HG03159 (cell line): Measurements from ENCODE around the gene RGS7.
A peak's percentile ranks its signal among the peaks of the same experiment; 100 is the strongest.
"Not testable (repeated sequence)": the region's sequence is repeated elsewhere in the genome, so short reads cannot be mapped to it uniquely, and the experiment has no call there.

Experiments used
- ATAC-seq: cut with Tn5 transposase; IDR thresholded peaks from one replicate; pipeline ENCODE4 v1.9.1; 2021; ENCODE audit warnings: mild to moderate bottlenecking, moderate library complexity; ENCODE audit not compliant: unreplicated experiment

The RGS7 gene

DNA sequence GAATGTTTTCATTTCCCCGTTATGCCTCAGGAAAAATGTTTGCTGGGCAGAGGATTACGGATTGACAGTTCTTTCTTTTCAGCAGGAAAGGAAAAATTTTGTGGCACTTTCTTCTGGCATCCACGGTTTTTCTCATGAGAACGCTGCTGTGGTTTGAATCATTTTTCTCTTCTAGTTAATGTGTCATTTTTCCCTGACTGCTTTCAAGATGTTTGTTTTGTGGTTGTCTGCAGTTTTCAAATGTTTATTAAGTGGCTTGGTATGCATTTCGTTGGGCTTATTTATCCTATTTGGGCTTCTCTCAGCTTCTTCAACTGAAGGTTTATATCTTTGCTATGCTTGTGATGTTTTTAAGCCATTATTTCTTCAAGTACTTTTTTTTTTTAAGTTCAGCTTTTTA lies 359.0 kb downstream of the RGS7 start:
- ATAC-seq = no peak

DNA sequence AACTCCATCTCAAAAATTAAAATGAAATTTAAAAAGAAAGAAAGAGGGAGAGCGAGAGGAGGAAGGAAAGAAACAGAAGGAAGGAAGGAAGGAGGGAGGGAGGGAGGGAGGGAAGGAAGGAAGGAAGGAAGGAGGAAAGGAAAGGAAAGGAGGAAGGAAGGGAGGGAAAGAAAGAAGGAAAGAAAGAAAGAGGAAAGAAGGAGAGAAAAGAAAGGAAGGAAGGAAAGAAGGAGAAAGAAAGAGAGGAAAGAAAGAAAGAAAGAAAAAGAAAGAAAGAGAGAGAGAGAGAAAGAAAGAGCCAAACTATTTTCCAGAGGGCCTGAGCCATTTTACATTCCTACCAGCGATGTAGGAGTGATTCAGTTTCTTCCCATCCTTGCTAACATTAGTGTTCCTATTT lies 364.0 kb downstream of the RGS7 start:
- no peak for ATAC-seq

- no peak for ATAC-seq
Measured at GRCh38 chr1:240991230-240991629, 365.8 kb downstream of the RGS7 start.

DNA sequence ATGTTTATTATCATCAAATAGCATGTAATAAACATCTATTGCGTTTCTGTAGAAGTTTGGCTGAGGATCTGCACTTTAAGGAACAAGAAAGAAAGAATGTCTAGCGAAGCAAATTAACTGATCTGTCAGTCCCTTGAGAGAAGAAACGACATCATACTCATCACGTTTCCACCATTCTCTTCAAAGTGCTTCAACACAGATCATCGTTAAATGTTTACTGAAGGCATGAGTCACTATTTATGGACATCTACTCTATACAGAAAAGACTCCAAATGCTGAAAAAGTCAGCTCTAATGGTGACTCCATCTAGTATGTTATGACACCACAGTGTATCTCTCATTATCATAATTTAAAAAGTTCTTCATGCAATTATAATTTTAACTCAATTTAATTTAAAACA lies 369.1 kb downstream of the RGS7 start:
- ATAC-seq = no peak

DNA sequence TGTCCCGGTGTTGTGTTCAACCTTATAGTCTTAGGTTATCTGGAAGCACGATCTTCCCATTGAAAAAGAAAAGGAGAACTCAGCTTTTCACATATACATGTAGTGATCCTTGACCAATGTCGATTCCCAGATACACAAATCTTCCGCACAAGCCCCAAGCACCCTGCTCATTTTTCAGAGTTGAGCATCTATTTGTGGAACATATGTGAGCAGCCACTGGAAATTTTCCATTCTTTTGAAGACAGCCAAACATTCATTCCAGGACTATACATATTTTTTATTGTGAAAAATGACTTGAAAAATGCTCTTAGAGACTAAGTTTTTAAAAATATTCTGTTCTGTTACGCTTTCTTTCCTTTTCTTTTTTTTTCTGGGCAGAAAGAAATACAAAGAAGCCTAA lies 371.9 kb downstream of the RGS7 start:
- no peak for ATAC-seq

- ATAC-seq = no peak
Measured at GRCh38 chr1:240980342-240980741, 376.7 kb downstream of the RGS7 start.

DNA sequence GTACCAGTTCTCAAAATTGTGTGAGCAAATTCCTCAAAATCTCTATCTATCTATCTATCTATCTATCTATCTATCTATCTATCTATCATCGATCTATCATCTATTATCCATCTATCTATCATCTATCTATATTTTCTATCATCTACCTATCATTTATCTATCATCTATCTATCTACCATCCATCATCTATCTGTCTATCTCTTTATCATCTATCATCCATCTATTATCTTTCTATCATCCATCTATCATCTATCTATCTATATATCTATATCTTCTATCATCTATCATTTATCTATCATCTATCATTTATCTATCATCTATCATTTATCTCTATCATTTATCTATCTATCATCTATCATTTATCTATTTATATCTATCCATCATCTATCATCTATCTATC lies 380.3 kb downstream of the RGS7 start:
- ATAC-seq = no peak

DNA sequence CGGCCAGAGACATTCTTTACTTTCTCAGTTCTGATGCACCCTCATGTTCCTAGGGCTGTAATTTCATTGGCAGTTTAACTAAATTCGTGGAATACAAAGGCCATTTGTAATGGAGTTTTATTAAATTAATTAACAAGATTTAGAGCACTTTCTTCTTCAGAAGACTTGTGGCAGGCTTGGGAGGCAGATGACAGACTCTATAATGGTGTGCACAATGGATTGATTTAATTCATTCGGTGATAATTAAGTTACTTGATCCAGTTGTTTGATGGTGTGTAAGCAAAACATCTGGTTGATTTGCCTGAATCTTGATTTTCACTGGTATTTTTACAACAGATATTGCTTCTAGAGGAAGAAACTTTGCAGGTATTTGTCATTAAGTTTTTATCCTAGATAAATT lies 383.1 kb downstream of the RGS7 start:
- no peak for ATAC-seq

DNA sequence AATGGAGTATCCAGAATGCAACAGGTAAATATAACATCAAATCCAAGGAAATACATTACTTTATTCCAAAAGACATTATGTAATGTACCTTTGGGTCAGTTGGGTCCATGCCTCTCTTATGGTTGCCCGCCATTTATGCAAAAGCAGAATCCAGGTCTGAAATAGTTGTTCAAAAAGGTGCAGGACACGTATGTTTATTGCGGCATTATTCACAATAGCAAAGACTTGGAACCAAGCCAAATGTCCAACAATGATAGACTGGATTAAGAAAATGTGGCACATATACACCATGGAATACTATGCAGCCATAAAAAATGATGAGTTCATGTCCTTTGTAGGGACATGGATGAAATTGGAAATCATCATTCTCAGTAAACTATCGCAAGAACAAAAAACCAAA lies 384.9 kb downstream of the RGS7 start:
- ATAC-seq = not testable (repeated sequence)

GRCh38 chr1:240970253-240970652 lies 386.8 kb downstream of the RGS7 start:
- ATAC-seq = no peak

DNA sequence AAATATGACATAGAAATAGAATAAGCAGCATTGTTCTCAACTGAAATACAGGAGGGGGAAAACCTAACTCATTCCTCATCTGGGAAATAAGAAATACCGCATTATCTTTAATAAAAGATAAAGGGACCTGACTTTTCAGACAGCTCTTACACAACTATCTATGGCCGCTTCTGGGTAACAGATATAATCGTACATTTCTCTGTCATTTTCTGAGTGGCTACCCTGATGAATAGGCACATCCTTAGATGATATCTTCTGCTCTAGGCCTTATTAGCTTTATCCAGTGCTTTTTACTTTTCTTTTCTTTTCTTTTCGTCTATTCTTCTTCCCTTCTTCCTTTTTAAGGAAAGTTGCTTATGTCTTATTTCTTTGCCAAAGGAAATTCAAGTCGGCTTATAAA lies 388.1 kb downstream of the RGS7 start:
- ATAC-seq = no peak

DNA sequence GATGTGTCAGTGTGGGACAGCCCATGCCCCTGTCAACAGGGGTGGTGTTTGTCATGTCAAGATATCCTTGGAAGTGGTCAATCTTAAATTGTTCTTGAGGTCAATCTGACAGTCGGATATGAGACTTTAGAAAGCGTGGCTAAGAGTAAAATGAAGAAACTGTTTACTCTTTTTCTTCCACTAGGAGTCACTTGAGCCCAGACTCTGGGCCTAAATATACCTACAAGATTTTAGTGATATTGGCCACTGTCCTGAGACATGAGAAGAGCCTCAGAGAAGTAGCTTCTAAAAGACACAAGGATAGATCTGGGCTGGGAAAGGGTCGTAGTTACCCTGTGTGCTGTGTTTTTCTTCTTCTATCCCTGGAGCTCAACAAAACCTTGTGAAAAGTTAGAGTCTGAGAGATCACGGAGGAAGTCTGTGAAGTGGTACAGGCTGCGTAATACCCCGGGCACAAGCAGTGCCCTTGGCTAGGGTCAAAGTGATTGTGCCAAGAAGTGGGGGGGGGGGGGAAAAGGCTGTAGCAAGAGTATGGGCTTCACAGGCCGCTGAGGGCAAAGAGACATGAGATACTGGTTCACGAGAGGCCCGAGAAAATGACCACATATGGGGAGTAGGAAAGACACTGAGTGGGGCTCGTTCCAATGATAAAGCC lies 389.8 kb downstream of the RGS7 start:
- ATAC-seq = peak; percentile 42

GRCh38 chr1:240965581-240966091 lies 391.4 kb downstream of the RGS7 start:
- ATAC-seq = no peak

DNA sequence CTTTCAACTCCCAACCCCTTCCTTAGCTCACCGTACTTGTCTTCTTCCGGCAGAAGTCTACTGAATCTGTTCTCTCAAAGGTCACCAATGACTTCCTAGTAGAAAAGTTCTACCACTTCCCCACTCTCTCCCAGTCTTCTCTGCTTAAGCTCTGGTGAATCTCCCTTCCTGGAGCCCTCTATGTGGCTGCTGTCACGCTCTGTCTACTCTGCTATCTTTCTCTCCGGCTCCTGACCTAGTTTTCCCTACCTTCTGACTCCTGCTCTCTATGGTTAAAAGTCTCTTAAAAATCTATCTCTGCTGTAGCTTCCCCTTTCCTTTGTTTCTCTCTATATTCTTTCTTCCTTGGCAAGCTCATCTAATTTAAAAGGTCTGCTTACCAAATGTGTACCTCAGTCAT lies 394.9 kb downstream of the RGS7 start:
- ATAC-seq = no peak

DNA sequence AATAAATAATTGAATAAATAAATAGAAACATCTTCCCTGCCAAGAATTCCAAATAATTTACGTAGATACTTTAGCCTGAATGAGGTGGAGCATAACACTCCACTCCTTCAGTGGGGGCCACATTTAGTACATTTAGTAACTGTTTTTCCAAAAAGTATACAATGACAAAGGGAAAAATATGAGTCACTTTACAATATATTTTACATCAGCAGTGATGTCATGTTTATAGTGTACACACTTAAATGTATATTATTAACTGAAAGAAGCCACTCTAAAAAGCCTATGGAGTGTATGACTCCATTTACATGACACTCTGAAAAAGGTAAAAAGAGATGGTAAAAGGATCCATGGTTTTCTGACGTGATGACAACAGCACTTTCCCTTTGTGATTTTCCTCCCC lies 400.6 kb downstream of the RGS7 start:
- no peak for ATAC-seq

- no peak for ATAC-seq
Measured at GRCh38 chr1:240956020-240956419, 401.0 kb downstream of the RGS7 start.

- no peak for ATAC-seq
Measured at GRCh38 chr1:240947438-240948224, 409.4 kb downstream of the RGS7 start.

DNA sequence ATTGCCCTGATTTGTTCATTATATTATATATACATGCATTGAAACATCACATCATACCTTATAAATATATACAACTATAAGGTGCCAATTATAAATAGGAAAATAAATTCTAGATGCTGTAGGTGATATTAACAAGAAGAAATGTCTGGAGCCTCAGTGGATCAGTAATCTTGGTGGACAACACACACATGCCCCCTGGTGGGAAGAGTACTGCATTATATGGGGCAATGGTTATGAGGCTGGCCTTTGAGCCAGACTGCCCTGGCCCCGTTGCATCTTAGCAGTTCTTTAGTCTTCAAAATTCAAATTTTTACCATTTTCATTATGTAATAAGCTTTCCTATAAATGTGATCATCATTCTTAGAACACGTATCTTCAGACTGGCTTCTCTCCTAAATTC lies 410.1 kb downstream of the RGS7 start:
- ATAC-seq = peak; percentile 79

DNA sequence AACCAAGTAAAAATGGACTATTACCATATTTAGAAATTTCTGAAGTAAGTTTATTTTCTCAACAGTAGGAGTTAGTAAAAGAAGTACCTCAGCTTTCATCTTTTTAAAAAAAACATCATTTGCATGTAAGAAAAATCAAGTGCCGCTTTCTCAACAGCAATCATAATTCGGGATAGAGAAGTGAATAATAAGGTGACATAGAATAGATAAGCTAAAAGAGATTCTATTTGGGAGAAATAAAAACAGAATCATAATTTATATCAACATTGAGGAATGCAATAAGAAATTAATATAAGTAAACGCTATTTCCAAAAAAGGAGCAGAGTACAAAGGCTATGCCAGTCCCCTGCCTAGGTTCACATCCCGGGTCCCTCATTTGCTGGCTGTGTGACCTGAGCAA lies 414.1 kb downstream of the RGS7 start:
- no peak for ATAC-seq

DNA sequence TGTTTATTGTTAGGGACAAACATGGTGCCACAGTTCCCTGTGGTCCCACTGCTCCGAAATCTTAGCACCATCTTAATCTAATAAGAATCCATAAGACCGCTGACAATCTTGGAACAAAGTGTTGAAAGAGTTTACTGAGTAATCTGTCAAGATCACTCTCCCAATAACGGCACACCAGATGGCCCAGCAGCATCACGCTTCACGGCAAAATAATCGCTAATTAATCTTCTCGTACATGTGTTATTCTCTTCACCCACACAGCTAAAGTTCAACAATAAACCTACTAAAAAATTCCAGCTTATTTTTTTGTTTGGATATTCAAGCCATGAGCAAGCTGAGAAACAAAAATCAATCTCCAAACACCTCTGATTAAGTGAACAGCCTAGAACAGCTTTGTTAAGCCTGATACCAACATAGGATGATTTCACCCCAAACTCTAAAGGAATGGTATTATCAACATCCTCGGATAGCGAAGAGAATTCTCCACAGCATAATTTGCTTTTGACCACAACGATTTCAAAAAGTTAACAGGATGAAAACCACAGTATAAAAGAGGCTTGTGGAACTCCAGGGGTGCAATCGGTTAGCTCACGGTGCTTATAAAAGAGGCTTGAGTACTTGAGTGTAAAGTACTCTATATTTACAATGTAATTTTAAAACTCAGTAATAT lies 415.2 kb downstream of the RGS7 start:
- no peak for ATAC-seq

GRCh38 chr1:240936911-240937668 lies 419.9 kb downstream of the RGS7 start:
- no peak for ATAC-seq
